Karpas-422 (cell line): ENCODE data around the gene MYBBP1A. TPM values are rescaled to one million over a fixed set of nuclear protein-coding genes. Genes with fewer than 3 reads are reported as not detected.
A peak's percentile ranks its signal among the peaks of the same experiment; 100 is the strongest.
"Not testable (repeated sequence)": the region's sequence is repeated elsewhere in the genome, so short reads cannot be mapped to it uniquely, and the experiment has no call there.

Experiments used
- DNase-seq: peaks from one replicate; pipeline ENCODE4 v3.0.0-alpha.2; 2015
- H2AFZ ChIP-seq: fragments of 200-600 bp; sonication (generic); 2 replicates; pipeline ENCODE4 v1.6.1; 2014; ENCODE audit warnings: antibody characterized with exemption, low read length, mixed read lengths
- H3K27ac ChIP-seq: fragments of 200-600 bp; sonication (generic); 2 replicates; pipeline ENCODE4 v1.5.1; 2014; ENCODE audit warnings: mild to moderate bottlenecking, low read length, moderate library complexity
- H3K27me3 ChIP-seq: fragments of 200-600 bp; sonication (generic); 2 replicates; pipeline ENCODE4 v1.6.1; 2014; ENCODE audit warnings: low read length, mixed read lengths
- H3K36me3 ChIP-seq: fragments of 200-600 bp; sonication (generic); 2 replicates; pipeline ENCODE4 v1.6.1; 2014; ENCODE audit warnings: low read length, mixed read lengths; ENCODE audit not compliant: insufficient read depth
- H3K4me1 ChIP-seq: fragments of 200-600 bp; sonication (generic); 2 replicates; pipeline ENCODE4 v1.6.1; 2014; ENCODE audit warnings: mild to moderate bottlenecking, low read length, mixed read lengths
- H3K4me2 ChIP-seq: fragments of 200-600 bp; sonication (generic); 2 replicates; pipeline ENCODE4 v1.6.1; 2014; ENCODE audit warnings: low read length, low read depth, mild to moderate bottlenecking; ENCODE audit not compliant: poor library complexity, severe bottlenecking
- H3K4me3 ChIP-seq: fragments of 200-600 bp; sonication (generic); 2 replicates; pipeline ENCODE4 v1.5.1; 2014; ENCODE audit warnings: mild to moderate bottlenecking, antibody characterized with exemption, low read length, mixed read lengths
- H3K79me2 ChIP-seq: fragments of 200-600 bp; sonication (generic); 2 replicates; pipeline ENCODE4 v1.6.1; 2014; ENCODE audit warnings: mild to moderate bottlenecking, low read length, mixed read lengths
- H3K9ac ChIP-seq: fragments of 200-600 bp; sonication (generic); 2 replicates; pipeline ENCODE4 v1.6.0; 2014; ENCODE audit warnings: low read length
- H3K9me2 ChIP-seq: fragments of 200-600 bp; sonication (generic), shearing (Covaris generic); replicated peaks from 2 replicates; pipeline ENCODE4 v1.6.0; 2014; ENCODE audit warnings: mild to moderate bottlenecking, low read length, moderate library complexity; ENCODE audit not compliant: insufficient read depth
- H3K9me3 ChIP-seq: fragments of 300-700, 200-600 bp; sonication (generic); 2 replicates; pipeline ENCODE4 v1.6.1; 2014; ENCODE audit warnings: low read length, mixed read lengths
- H4K20me1 ChIP-seq: fragments of 200-600 bp; sonication (generic); 2 replicates; pipeline ENCODE4 v1.6.1; 2014; ENCODE audit warnings: mild to moderate bottlenecking, antibody characterized with exemption, low read length, low read depth; ENCODE audit not compliant: insufficient read depth
- total RNA-seq: library from RNA; depleted of rRNA; stranded (reverse); fragments of >200 nt; shearing (Covaris generic); gene quantifications from 2 replicates; pipeline ENCODE4 v1.2.3, GENCODE V29; 2014; ENCODE audit warnings: low replicate concordance

The MYBBP1A gene
- total RNA-seq, 1 experiment from 2014 or later: 48.2 TPM

- Histone ChIP-seq H3K27ac (no peak overlapping the region), H2AFZ (no peak overlapping the region), H3K9me2 (no peaks in the 10 kb centered on the region), H4K20me1 (no peaks in the 10 kb centered on the region), H3K9ac (no peak overlapping the region), H3K4me1 (peaks cover 5% of the 10 kb centered on the region), H3K27me3 (no peaks in the 10 kb centered on the region), H3K9me3 (no peaks in the 10 kb centered on the region), H3K4me3 (no peak overlapping the region), H3K79me2 (no peaks in the 10 kb centered on the region), H3K36me3 (no peaks in the 10 kb centered on the region), H3K4me2 (no peak overlapping the region)
- no peak for DNase-seq
These were observed 43.8 kb upstream of the MYBBP1A start for GRCh38 chr17:4598776-4599504.

GRCh38 chr17:4597975-4598374 is 42.8 kb upstream of the MYBBP1A start:
- Histone ChIP-seq H3K9me3 (no peaks in the 10 kb centered on the region), H3K79me2 (no peaks in the 10 kb centered on the region), H3K4me3 (no peak overlapping the region), H3K27me3 (no peaks in the 10 kb centered on the region), H4K20me1 (no peaks in the 10 kb centered on the region), H2AFZ (no peak overlapping the region), H3K4me2 (no peak overlapping the region), H3K9me2 (no peaks in the 10 kb centered on the region), H3K27ac (no peak overlapping the region), H3K9ac (no peak overlapping the region), H3K4me1 (peaks cover 5% of the 10 kb centered on the region), H3K36me3 (no peaks in the 10 kb centered on the region)
- no peak for DNase-seq

- H3K4me2 ChIP-seq: no peak overlapping the region
- H2AFZ ChIP-seq: no peak overlapping the region
- no peaks in the 10 kb centered on the region for H3K36me3 ChIP-seq
- no peak overlapping the region for H3K27ac ChIP-seq
- no peaks in the 10 kb centered on the region for H3K9me2 ChIP-seq
- H3K9me3 ChIP-seq: no peaks in the 10 kb centered on the region
- no peak overlapping the region for H3K9ac ChIP-seq
- H3K27me3 ChIP-seq: no peaks in the 10 kb centered on the region
- H3K4me3 ChIP-seq: no peak overlapping the region
- H4K20me1 ChIP-seq: no peaks in the 10 kb centered on the region
- no peaks in the 10 kb centered on the region for H3K79me2 ChIP-seq
- H3K4me1 ChIP-seq: peaks cover 5% of the 10 kb centered on the region
- DNase-seq: no peak
These were observed 41.6 kb upstream of the MYBBP1A start for GRCh38 chr17:4596636-4597380.

- not testable (repeated sequence) for H3K79me2 ChIP-seq, H3K9me2 ChIP-seq, H3K27ac ChIP-seq, H3K9me3 ChIP-seq, H4K20me1 ChIP-seq, H3K27me3 ChIP-seq, DNase-seq, H3K4me1 ChIP-seq, H3K4me2 ChIP-seq, H3K4me3 ChIP-seq, H3K9ac ChIP-seq, H2AFZ ChIP-seq, H3K36me3 ChIP-seq
These were observed 40.6 kb upstream of the MYBBP1A start for GRCh38 chr17:4595685-4596342.

GRCh38 chr17:4594931-4595684 is 39.9 kb upstream of the MYBBP1A start:
- Histone ChIP-seq H3K36me3 (no peaks in the 10 kb centered on the region), H3K4me1 (peaks cover 5% of the 10 kb centered on the region), H3K4me2 (no peak overlapping the region), H4K20me1 (no peaks in the 10 kb centered on the region), H3K27ac (no peak overlapping the region), H3K9me3 (no peaks in the 10 kb centered on the region), H3K4me3 (no peak overlapping the region), H3K79me2 (no peaks in the 10 kb centered on the region), H2AFZ (no peak overlapping the region), H3K9me2 (no peaks in the 10 kb centered on the region), H3K27me3 (no peaks in the 10 kb centered on the region), H3K9ac (no peak overlapping the region)
- peak; percentile 84 for DNase-seq

DNA sequence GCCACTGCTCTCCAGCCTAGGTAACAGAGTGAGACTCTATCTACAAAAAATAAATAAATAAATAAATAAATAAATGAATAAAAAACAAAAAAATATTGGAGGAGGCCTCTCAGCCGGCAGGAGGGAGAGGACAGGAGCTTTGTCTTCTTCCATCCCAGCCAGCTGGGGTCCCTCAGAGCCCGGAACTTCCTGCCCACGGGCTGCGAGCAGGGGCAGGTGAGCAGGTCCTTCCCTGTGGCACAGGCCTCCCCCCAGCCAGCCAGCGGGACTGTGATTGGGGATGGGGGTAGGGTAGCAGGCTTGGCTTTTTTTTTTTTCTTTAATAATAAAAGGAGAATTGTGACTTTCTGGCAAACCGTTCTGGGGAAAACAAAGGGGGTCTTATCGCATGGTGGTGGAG is 39.2 kb upstream of the MYBBP1A start:
- no peak for DNase-seq

GRCh38 chr17:4593021-4593421 is 37.8 kb upstream of the MYBBP1A start:
- DNase-seq: no peak
- Histone ChIP-seq H3K9me3 (no peaks in the 10 kb centered on the region), H3K4me1 (peaks cover 5% of the 10 kb centered on the region), H3K4me3 (no peak overlapping the region), H3K4me2 (no peak overlapping the region), H3K36me3 (no peaks in the 10 kb centered on the region), H3K9ac (no peak overlapping the region), H2AFZ (no peak overlapping the region), H3K27ac (no peak overlapping the region), H3K9me2 (no peaks in the 10 kb centered on the region), H3K79me2 (no peaks in the 10 kb centered on the region), H4K20me1 (no peaks in the 10 kb centered on the region), H3K27me3 (no peaks in the 10 kb centered on the region)

More for the DNA sequence above, 39.2 kb upstream of the MYBBP1A start:
- Histone ChIP-seq H3K4me2 (no peak overlapping the region), H3K27me3 (no peaks in the 10 kb centered on the region), H4K20me1 (no peaks in the 10 kb centered on the region), H3K9me3 (no peaks in the 10 kb centered on the region), H3K9ac (no peak overlapping the region), H2AFZ (no peak overlapping the region), H3K27ac (no peak overlapping the region), H3K36me3 (no peaks in the 10 kb centered on the region), H3K79me2 (no peaks in the 10 kb centered on the region), H3K4me3 (no peak overlapping the region), H3K4me1 (peaks cover 5% of the 10 kb centered on the region), H3K9me2 (no peaks in the 10 kb centered on the region)
